A549 (cell line): ENCODE measurements around the gene CTTN. TPM values are rescaled to one million over a fixed set of nuclear protein-coding genes. Genes with fewer than 3 reads are reported as not detected.
A peak's percentile ranks its signal among the peaks of the same experiment; 100 is the strongest.

ENCODE experiments used
- ATAC-seq, 2 experiments: fragments of 200-7000 bp in 1 of 2; fragments of >200 bp in 1 of 2; cut with Nextera tagmentation in 1 of 2; cut with Tn5 transposase in 1 of 2; 3 replicates each; pipeline versions ENCODE4 v1.8.0 to v1.9.1; 2018 to 2020; ENCODE audit warnings: mild to moderate bottlenecking in 1 of 2, moderate library complexity in 1 of 2
- CTCF ChIA-PET: fragments of 300-600 bp; sonication (Branson Sonifier 250); formaldehyde crosslinking; extraction: SDS; loops from one replicate; lab custom pipeline; 2021; ENCODE audit warnings: antibody characterized with exemption, inconsistent platforms; lab: Yijun Ruan, JAX
- POLR2A ChIA-PET: fragments of 350-600 bp; formaldehyde crosslinking; extraction: SDS; loops from one replicate; lab custom pipeline; 2021; ENCODE audit warnings: antibody characterized with exemption, inconsistent platforms; lab: Yijun Ruan, JAX
- DNase-seq, 2 experiments: peaks; one replicate each; pipeline versions ENCODE4 v3.0.0 to v3.0.0-alpha.2; 2011 to 2016; ENCODE audit warnings: low read depth in 1 of 2, low spot score in 1 of 2
- FAIRE-seq: peaks from 2 replicates; lab custom pipeline; 2011; peaks lifted over from hg19 to GRCh38; lab: Jason Lieb, UNC
- H3K27ac ChIP-seq, 2 experiments: fragments of >200 bp; sonication (Bioruptor Twin); formaldehyde crosslinking; 3 replicates each; pipeline ENCODE4 v1.5.1; 2016 to 2017
- H3K4me1 ChIP-seq: fragments of >200 bp; sonication (Bioruptor Twin); formaldehyde crosslinking; 3 replicates; pipeline ENCODE4 v1.6.1; 2016
- H3K4me2 ChIP-seq: fragments of >200 bp; sonication (Bioruptor Twin); formaldehyde crosslinking; 3 replicates; pipeline ENCODE4 v1.6.1; 2016
- H3K4me3 ChIP-seq: fragments of >200 bp; sonication (Bioruptor Twin); formaldehyde crosslinking; 3 replicates; pipeline ENCODE4 v1.5.1; 2016
- H3K9me3 ChIP-seq: fragments of >200 bp; sonication (Bioruptor Twin); formaldehyde crosslinking; 3 replicates; pipeline ENCODE4 v1.6.1; 2016
- CBX8 ChIP-seq: fragments of 200-600 bp; sonication (generic); IDR thresholded peaks from 2 replicates; pipeline ENCODE4 v1.6.1; 2016
- CHD4 ChIP-seq: fragments of 200-600 bp; sonication (generic); IDR thresholded peaks from 2 replicates; pipeline ENCODE4 v1.6.1; 2016; ENCODE audit warnings: antibody characterized with exemption, mild to moderate bottlenecking, borderline replicate concordance
- EHF ChIP-seq: fragments of 250-450 bp; sonication (Bioruptor Pico); IDR thresholded peaks from 2 replicates; pipeline ENCODE4 v1.5.0; 2020; ENCODE audit warnings: mild to moderate bottlenecking
- FOSL2 ChIP-seq, 2 experiments: fragments of 450-650 bp in 1 of 2; fragments of >200 bp in 1 of 2; sonication (Bioruptor Twin) in 1 of 2; formaldehyde crosslinking; IDR thresholded peaks; 2 replicates each; pipeline versions ENCODE4 v1.5.0 to v1.6.1; 2016 to 2020; ENCODE audit warnings: mild to moderate bottlenecking in 1 of 2, moderate library complexity in 1 of 2
- HDAC2 ChIP-seq: fragments of 200-600 bp; sonication (generic); IDR thresholded peaks from 2 replicates; pipeline ENCODE4 v1.6.1; 2016
- JUN ChIP-seq, 2 experiments: fragments of >200 bp; sonication (Bioruptor Twin); formaldehyde crosslinking; IDR thresholded peaks; 2 replicates in 1 of 2; 3 replicates in 1 of 2; pipeline ENCODE4 v1.6.1; 2016 to 2017
- MAFK ChIP-seq: fragments of 450-650 bp; IDR thresholded peaks from 2 replicates; pipeline ENCODE4 v1.6.1; 2014; ENCODE audit not compliant: partially characterized antibody
- MAZ ChIP-seq: fragments of 150-350 bp; IDR thresholded peaks from 2 replicates; pipeline ENCODE4 v1.6.1; 2014; ENCODE audit warnings: antibody characterized with exemption, low read depth, low read length, borderline replicate concordance
- POLR2AphosphoS2 ChIP-seq: conservative IDR thresholded peaks from 2 replicates; pipeline ENCODE4 v1.6.1; 2012; ENCODE audit warnings: low read length, improper control_type of control experiment, inconsistent platforms
- RAD21 ChIP-seq, 2 experiments: fragments of >200 bp in 1 of 2; sonication (Bioruptor Twin) in 1 of 2; formaldehyde crosslinking in 1 of 2; IDR thresholded peaks in 1 of 2; conservative IDR thresholded peaks in 1 of 2; 2 replicates in 1 of 2; 3 replicates in 1 of 2; pipeline ENCODE4 v1.6.1; 2012 to 2018; ENCODE audit warnings: inconsistent platforms in 1 of 2
- RARB ChIP-seq: fragments of 250-450 bp; sonication (Bioruptor Pico); IDR thresholded peaks from 2 replicates; pipeline ENCODE4 v1.8.0; 2021; ENCODE audit warnings: mild to moderate bottlenecking, moderate library complexity
- SREBF2 ChIP-seq: fragments of 450-650 bp; IDR thresholded peaks from 2 replicates; pipeline ENCODE4 v1.6.1; 2014; ENCODE audit warnings: mild to moderate bottlenecking, moderate library complexity
- TP53 ChIP-seq: fragments of 250-450 bp; sonication (Bioruptor Pico); IDR thresholded peaks from 2 replicates; pipeline ENCODE4 v1.5.0; 2021; ENCODE audit warnings: mild to moderate bottlenecking, moderate library complexity
- ZC3H11A ChIP-seq: fragments of 450-650 bp; IDR thresholded peaks from 2 replicates; pipeline ENCODE4 v1.6.1; 2014; ENCODE audit warnings: antibody characterized with exemption, mild to moderate bottlenecking
- ZSCAN20 ChIP-seq: fragments of 250-450 bp; sonication (Bioruptor Pico); IDR thresholded peaks from 2 replicates; pipeline ENCODE4 v1.8.0; 2022; ENCODE audit warnings: mild to moderate bottlenecking, moderate library complexity
- WGBS: methylation state at CpG from one replicate; pipeline ENCODE4 v1.1.6; 2017; ENCODE audit errors: missing lambda C conversion rate; 5-methylcytosine and 5-hydroxymethylcytosine counted together
- polyA plus RNA-seq, 4 experiments: library from polyadenylated mRNA; depleted of rRNA in 3 of 4; stranded (reverse); fragments of >200 nt; fragmentation: RNase III in 1 of 4; extraction: RNeasy Plus Mini Kit Qiagen cat#74134 plus additional on column Dnase treatment in 1 of 4; gene quantifications; 2 replicates in 3 of 4; 3 replicates in 1 of 4; pipeline ENCODE4 v1.2.3, GENCODE V29; 2011 to 2017
- TF ChIP-seq, protein P1 (sequence below): fragments of 200-600 bp; sonication (generic); IDR thresholded peaks from 2 replicates; pipeline ENCODE4 v1.6.1; 2016; ENCODE audit warnings: antibody characterized with exemption, mild to moderate bottlenecking, moderate library complexity
- TF ChIP-seq, protein P2 (sequence below): fragments of 250-450 bp; sonication (Bioruptor Pico); IDR thresholded peaks from 2 replicates; pipeline ENCODE4 v1.5.0; 2020; ENCODE audit warnings: low read depth, mild to moderate bottlenecking, moderate library complexity
- TF ChIP-seq, protein P3 (sequence below): fragments of 450-650 bp; IDR thresholded peaks from 2 replicates; pipeline ENCODE4 v1.6.1; 2014; ENCODE audit warnings: antibody characterized with exemption
- TF ChIP-seq, protein P4 (sequence below): fragments of 150-350 bp; IDR thresholded peaks from 2 replicates; pipeline ENCODE4 v1.6.1; 2014; ENCODE audit warnings: low read depth, mild to moderate bottlenecking, low read length

The CTTN gene
- polyA plus RNA-seq, 2 of the 4 experiments (the other 2 are of a cell fraction): 140 to 214 TPM

DNA sequence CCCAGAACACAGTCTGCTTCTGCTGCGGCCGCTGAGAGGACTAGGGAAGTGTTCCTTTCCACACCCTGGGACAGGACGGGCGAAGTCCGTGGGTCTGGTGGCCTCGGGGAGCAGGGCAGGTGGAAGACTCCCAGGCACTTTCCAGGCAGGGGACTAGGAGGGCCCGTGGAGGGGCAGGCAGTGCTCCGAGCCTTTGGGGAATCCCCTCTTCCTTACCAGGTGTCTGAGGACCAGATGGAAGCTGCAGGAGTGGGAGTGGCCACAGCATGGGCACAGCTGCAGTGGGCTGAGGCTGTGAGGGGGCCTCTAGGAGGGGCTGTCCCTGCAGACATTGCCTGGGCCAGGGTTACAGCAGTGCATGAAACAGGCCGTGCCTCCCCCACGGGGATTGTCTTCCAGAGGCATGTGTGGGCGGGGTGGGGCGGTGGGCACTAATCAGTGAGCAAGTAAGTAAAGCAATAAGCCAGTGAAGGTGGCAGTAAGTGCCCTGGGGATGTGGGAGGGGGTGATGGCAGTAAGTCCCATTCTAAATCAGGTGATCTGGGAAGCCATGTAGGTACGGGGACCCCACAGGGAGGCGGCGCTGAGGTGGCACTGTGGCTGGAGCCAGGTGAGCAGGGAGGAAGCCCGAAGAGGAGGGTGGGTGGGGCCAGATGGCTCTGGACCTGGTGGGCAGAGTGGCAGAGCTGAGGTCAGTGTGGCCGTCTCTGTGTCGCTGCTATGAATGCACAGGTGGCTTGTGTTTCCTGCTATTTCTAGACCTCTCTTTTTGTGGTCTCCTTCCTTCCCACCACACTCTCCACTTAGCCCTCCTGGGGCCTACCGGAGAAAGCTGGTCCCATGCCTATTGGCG is 66.4 kb downstream of the CTTN start:
- 71% methylated on average over 15 of the region's 20 CpGs for WGBS
- CTCF ChIA-PET: interaction anchor here (1.8 to 3.4 kb wide), 3 partner anchors 11 to 292 kb away, joined by 4 to 22 read pairs (median 13); no protein-coding TSS in a partner anchor
- TF ChIP-seq ZSCAN20 (no peak), SREBF2 (no peak), FOSL2 (IDR thresholded peaks at IDR 0.05) (no peak), FOSL2 (CRISPR knock-in tag; IDR thresholded peaks at IDR 0.05) (no peak)
- TF ChIP-seq, protein P1, sequence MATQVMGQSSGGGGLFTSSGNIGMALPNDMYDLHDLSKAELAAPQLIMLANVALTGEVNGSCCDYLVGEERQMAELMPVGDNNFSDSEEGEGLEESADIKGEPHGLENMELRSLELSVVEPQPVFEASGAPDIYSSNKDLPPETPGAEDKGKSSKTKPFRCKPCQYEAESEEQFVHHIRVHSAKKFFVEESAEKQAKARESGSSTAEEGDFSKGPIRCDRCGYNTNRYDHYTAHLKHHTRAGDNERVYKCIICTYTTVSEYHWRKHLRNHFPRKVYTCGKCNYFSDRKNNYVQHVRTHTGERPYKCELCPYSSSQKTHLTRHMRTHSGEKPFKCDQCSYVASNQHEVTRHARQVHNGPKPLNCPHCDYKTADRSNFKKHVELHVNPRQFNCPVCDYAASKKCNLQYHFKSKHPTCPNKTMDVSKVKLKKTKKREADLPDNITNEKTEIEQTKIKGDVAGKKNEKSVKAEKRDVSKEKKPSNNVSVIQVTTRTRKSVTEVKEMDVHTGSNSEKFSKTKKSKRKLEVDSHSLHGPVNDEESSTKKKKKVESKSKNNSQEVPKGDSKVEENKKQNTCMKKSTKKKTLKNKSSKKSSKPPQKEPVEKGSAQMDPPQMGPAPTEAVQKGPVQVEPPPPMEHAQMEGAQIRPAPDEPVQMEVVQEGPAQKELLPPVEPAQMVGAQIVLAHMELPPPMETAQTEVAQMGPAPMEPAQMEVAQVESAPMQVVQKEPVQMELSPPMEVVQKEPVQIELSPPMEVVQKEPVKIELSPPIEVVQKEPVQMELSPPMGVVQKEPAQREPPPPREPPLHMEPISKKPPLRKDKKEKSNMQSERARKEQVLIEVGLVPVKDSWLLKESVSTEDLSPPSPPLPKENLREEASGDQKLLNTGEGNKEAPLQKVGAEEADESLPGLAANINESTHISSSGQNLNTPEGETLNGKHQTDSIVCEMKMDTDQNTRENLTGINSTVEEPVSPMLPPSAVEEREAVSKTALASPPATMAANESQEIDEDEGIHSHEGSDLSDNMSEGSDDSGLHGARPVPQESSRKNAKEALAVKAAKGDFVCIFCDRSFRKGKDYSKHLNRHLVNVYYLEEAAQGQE: no peak
- TF ChIP-seq, all 56 proteins: peak for 0

DNA sequence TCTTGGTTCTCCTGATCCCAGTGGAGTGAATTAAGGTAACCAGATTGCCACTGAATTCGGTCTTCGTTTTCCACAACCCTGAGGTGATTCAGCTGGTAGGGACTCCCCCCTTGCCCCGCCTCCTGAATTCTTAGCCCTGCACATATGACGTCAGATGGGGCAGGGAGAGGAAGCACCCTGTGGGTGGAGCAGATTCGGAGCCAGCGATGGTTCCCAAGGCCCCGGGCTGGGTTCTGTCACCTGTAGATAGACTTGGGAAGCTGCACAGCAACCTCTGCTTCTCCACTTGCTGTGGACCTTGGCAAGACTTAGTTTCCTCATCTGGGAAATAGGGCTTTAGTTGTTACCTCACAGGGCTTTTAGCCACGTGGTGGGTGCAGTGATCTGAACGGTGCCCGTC is 67.8 kb downstream of the CTTN start:
- FAIRE-seq (no peak), ATAC-seq (peak; percentile 48 to 56; a peak in 5 of 6 replicates), DNase-seq (peak; percentile 25 to 27)
- ChIA-PET POLR2A (no interaction called here), CTCF (interaction anchor here (0.6 to 3.4 kb wide), 6 partner anchors 10 to 338 kb away, joined by 3 to 22 read pairs (median 4); no protein-coding TSS in a partner anchor)
- Histone ChIP-seq H3K4me1 (no peaks in the 10 kb centered on the region), H3K9me3 (no peaks in the 10 kb centered on the region), H3K4me2 (no peak overlapping the region), H3K4me3 (no peak overlapping the region), H3K27ac (no peak overlapping the region)
- TF ChIP-seq MAZ (no peak), POLR2AphosphoS2 (no peak), CHD4 (no peak), HDAC2 (no peak), SREBF2 (no peak), TP53 (CRISPR knock-in tag) (no peak), CBX8 (no peak), JUN (IDR thresholded peaks at IDR 0.05) (no peak), RAD21 (conservative IDR thresholded peaks at IDR 0.05 in 1 of 2, IDR thresholded peaks at IDR 0.05 in 1 of 2) (no peak), RARB (CRISPR knock-in tag) (no peak), ZC3H11A (no peak), EHF (CRISPR knock-in tag) (no peak), MAFK (no peak)
- TF ChIP-seq, protein P2, sequence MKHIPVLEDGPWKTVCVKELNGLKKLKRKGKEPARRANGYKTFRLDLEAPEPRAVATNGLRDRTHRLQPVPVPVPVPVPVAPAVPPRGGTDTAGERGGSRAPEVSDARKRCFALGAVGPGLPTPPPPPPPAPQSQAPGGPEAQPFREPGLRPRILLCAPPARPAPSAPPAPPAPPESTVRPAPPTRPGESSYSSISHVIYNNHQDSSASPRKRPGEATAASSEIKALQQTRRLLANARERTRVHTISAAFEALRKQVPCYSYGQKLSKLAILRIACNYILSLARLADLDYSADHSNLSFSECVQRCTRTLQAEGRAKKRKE: no peak
- TF ChIP-seq, protein P3, sequence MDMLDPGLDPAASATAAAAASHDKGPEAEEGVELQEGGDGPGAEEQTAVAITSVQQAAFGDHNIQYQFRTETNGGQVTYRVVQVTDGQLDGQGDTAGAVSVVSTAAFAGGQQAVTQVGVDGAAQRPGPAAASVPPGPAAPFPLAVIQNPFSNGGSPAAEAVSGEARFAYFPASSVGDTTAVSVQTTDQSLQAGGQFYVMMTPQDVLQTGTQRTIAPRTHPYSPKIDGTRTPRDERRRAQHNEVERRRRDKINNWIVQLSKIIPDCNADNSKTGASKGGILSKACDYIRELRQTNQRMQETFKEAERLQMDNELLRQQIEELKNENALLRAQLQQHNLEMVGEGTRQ: no peak
- TF ChIP-seq, protein P4, sequence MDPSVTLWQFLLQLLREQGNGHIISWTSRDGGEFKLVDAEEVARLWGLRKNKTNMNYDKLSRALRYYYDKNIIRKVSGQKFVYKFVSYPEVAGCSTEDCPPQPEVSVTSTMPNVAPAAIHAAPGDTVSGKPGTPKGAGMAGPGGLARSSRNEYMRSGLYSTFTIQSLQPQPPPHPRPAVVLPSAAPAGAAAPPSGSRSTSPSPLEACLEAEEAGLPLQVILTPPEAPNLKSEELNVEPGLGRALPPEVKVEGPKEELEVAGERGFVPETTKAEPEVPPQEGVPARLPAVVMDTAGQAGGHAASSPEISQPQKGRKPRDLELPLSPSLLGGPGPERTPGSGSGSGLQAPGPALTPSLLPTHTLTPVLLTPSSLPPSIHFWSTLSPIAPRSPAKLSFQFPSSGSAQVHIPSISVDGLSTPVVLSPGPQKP: no peak
- 45% methylated on average over 7 of the region's 10 CpGs for WGBS

More for the DNA sequence above, 66.4 kb downstream of the CTTN start:
- Histone ChIP-seq H3K4me2 (no peak overlapping the region), H3K9me3 (no peaks in the 10 kb centered on the region), H3K4me1 (no peaks in the 10 kb centered on the region), H3K27ac (no peak overlapping the region), H3K4me3 (no peak overlapping the region)
- DNase-seq: no peak
- no peak for ATAC-seq
- FAIRE-seq: no peak
- POLR2A ChIA-PET: no interaction called here
